Mesodermal cell (in vitro differentiated cells): ENCODE measurements around the gene THRB.

Experiments used
- H3K27ac ChIP-seq: 2 replicates; pipeline ENCODE4 v1.7.0; 2013; ENCODE audit warnings: mild to moderate bottlenecking, low read depth, low read length, moderate library complexity; ENCODE audit not compliant: severe bottlenecking
- H3K36me3 ChIP-seq: 2 replicates; pipeline ENCODE4 v1.7.1; 2013; ENCODE audit warnings: mild to moderate bottlenecking, low read length, moderate library complexity; ENCODE audit not compliant: control insufficient read depth, insufficient read depth
- H3K4me1 ChIP-seq: one replicate; pipeline ENCODE4 v1.7.1; 2013; ENCODE audit warnings: mild to moderate bottlenecking, low read length; ENCODE audit not compliant: insufficient read depth, control insufficient read depth, poor library complexity, severe bottlenecking
- H3K4me3 ChIP-seq: 2 replicates; pipeline ENCODE4 v1.7.0; 2013; ENCODE audit warnings: low read length, control low read depth, mild to moderate bottlenecking; ENCODE audit not compliant: insufficient read depth, poor library complexity, severe bottlenecking; ENCODE audit errors: extremely low read depth
- H3K9me3 ChIP-seq: 2 replicates; pipeline ENCODE4 v1.7.1; 2013; ENCODE audit warnings: mild to moderate bottlenecking, low read length, moderate library complexity; ENCODE audit not compliant: control insufficient read depth
- WGBS, 2 experiments: methylation state at CpG; one replicate each; pipeline ENCODE4 v1.1.5; 2013; ENCODE audit warnings: missing lambda C conversion rate in 2 of 2; ENCODE audit not compliant: insufficient coverage in 2 of 2; 5-methylcytosine and 5-hydroxymethylcytosine counted together

The THRB gene

GRCh38 chr3:24141548-24141947 lies 353.1 kb downstream of the THRB start:
- no peak overlapping the region for H3K4me3 ChIP-seq
- H3K4me1 ChIP-seq = peaks cover 13% of the 10 kb centered on the region
- no peaks in the 10 kb centered on the region for H3K36me3 ChIP-seq
- H3K27ac ChIP-seq = no peak overlapping the region
- 50 to 100% methylated on average over 1 of the region's 2 CpGs for WGBS, 2 experiments
- no peaks in the 10 kb centered on the region for H3K9me3 ChIP-seq

GRCh38 chr3:24139463-24140412 lies 354.9 kb downstream of the THRB start:
- Histone ChIP-seq H3K4me3 (no peak overlapping the region), H3K36me3 (no peaks in the 10 kb centered on the region), H3K9me3 (no peaks in the 10 kb centered on the region), H3K4me1 (peaks cover 2% of the 10 kb centered on the region), H3K27ac (no peak overlapping the region)
- WGBS, 2 experiments = 100% methylated on average over 1 of the region's 4 CpGs; no CpG with 5 or more reads in 1 of the 2 experiments

GRCh38 chr3:24138876-24139256 lies 355.8 kb downstream of the THRB start:
- Histone ChIP-seq H3K9me3 (no peaks in the 10 kb centered on the region), H3K27ac (no peak overlapping the region), H3K36me3 (no peaks in the 10 kb centered on the region), H3K4me1 (no peaks in the 10 kb centered on the region), H3K4me3 (no peak overlapping the region)
- 80% methylated on average over 1 of the region's 1 CpG; no CpG with 5 or more reads in 1 of the 2 experiments for WGBS, 2 experiments

- H3K27ac ChIP-seq = no peak overlapping the region
- 60 to 75% methylated on average over 1 to 3 of the region's 6 CpGs for WGBS, 2 experiments
- H3K9me3 ChIP-seq = no peaks in the 10 kb centered on the region
- H3K4me3 ChIP-seq = no peak overlapping the region
- H3K4me1 ChIP-seq = no peaks in the 10 kb centered on the region
- H3K36me3 ChIP-seq = no peaks in the 10 kb centered on the region
Observed at GRCh38 chr3:24137958-24138875, 356.4 kb downstream of the THRB start.

- WGBS, 2 experiments = 90 to 96% methylated on average over 3 of the region's 3 CpGs
- no peaks in the 10 kb centered on the region for H3K4me1 ChIP-seq
- no peak overlapping the region for H3K27ac ChIP-seq
- no peak overlapping the region for H3K4me3 ChIP-seq
- no peaks in the 10 kb centered on the region for H3K9me3 ChIP-seq
- no peaks in the 10 kb centered on the region for H3K36me3 ChIP-seq
Observed at GRCh38 chr3:24137334-24137733, 357.3 kb downstream of the THRB start.

GRCh38 chr3:24136624-24137310 lies 357.9 kb downstream of the THRB start:
- Histone ChIP-seq H3K9me3 (no peaks in the 10 kb centered on the region), H3K4me1 (no peaks in the 10 kb centered on the region), H3K4me3 (no peak overlapping the region), H3K27ac (no peak overlapping the region), H3K36me3 (no peaks in the 10 kb centered on the region)

GRCh38 chr3:24135280-24135679 lies 359.4 kb downstream of the THRB start:
- no peak overlapping the region for H3K4me3 ChIP-seq
- WGBS, 2 experiments = 67 to 100% methylated on average over 1 of the region's 2 CpGs
- no peak overlapping the region for H3K27ac ChIP-seq
- H3K4me1 ChIP-seq = no peaks in the 10 kb centered on the region
- H3K36me3 ChIP-seq = no peaks in the 10 kb centered on the region
- H3K9me3 ChIP-seq = no peaks in the 10 kb centered on the region

GRCh38 chr3:24133942-24134341 lies 360.7 kb downstream of the THRB start:
- H3K27ac ChIP-seq = no peak overlapping the region
- no peaks in the 10 kb centered on the region for H3K4me1 ChIP-seq
- WGBS, 2 experiments = 75 to 88% methylated on average over 2 of the region's 2 CpGs
- H3K36me3 ChIP-seq = no peaks in the 10 kb centered on the region
- no peak overlapping the region for H3K4me3 ChIP-seq
- H3K9me3 ChIP-seq = no peaks in the 10 kb centered on the region

GRCh38 chr3:24133436-24133835 lies 361.2 kb downstream of the THRB start:
- Histone ChIP-seq H3K36me3 (no peaks in the 10 kb centered on the region), H3K9me3 (no peaks in the 10 kb centered on the region), H3K27ac (no peak overlapping the region), H3K4me1 (no peaks in the 10 kb centered on the region), H3K4me3 (no peak overlapping the region)

GRCh38 chr3:24129549-24129948 lies 365.1 kb downstream of the THRB start:
- no peaks in the 10 kb centered on the region for H3K9me3 ChIP-seq
- 92 to 93% methylated on average over 4 to 5 of the region's 5 CpGs for WGBS, 2 experiments
- no peak overlapping the region for H3K4me3 ChIP-seq
- no peak overlapping the region for H3K27ac ChIP-seq
- H3K4me1 ChIP-seq = no peaks in the 10 kb centered on the region
- H3K36me3 ChIP-seq = no peaks in the 10 kb centered on the region
